NB4 (cell line): ENCODE results near the gene METAP1.

Source experiments
- DNase-seq: peaks from one replicate; pipeline ENCODE4 v3.0.0; 2010; ENCODE audit warnings: low read depth
- H3K4me3 ChIP-seq: one replicate; pipeline ENCODE4 v1.5.1; 2011; ENCODE audit warnings: mild to moderate bottlenecking, low read depth, low read length, moderate library complexity
- CTCF ChIP-seq: IDR thresholded peaks from one replicate; pipeline ENCODE4 v1.5.1; 2012; ENCODE audit warnings: low read depth, low read length
- MAX ChIP-seq: IDR thresholded peaks from 2 replicates; pipeline ENCODE4 v1.6.1; 2011; ENCODE audit warnings: low read depth, low read length
- MYC ChIP-seq: IDR thresholded peaks from 2 replicates; pipeline ENCODE4 v1.6.1; 2011; ENCODE audit warnings: low read depth, low read length
- POLR2A ChIP-seq: IDR thresholded peaks from 2 replicates; pipeline ENCODE4 v1.6.1; 2011; ENCODE audit warnings: mild to moderate bottlenecking; ENCODE audit not compliant: insufficient read length; ENCODE audit errors: extremely low read depth

The METAP1 gene

GRCh38 chr4:98958065-98958464 lies 37.5 kb upstream of the METAP1 start:
- TF ChIP-seq MYC = no peak
- TF ChIP-seq POLR2A = no peak
- no peak for TF ChIP-seq CTCF
- no peak for TF ChIP-seq MAX
- H3K4me3 ChIP-seq = no peak overlapping the region
- DNase-seq = no peak

- H3K4me3 ChIP-seq = no peak overlapping the region
- TF ChIP-seq CTCF (no peak), POLR2A (no peak), MAX (no peak), MYC (no peak)
- no peak for DNase-seq
Observed at GRCh38 chr4:98959411-98959810, 36.1 kb upstream of the METAP1 start.

- TF ChIP-seq MYC = no peak
- no peak for TF ChIP-seq MAX
- no peak for TF ChIP-seq CTCF
- TF ChIP-seq POLR2A = no peak
- DNase-seq = no peak
- H3K4me3 ChIP-seq = no peak overlapping the region
Observed at GRCh38 chr4:98961770-98962169, 33.8 kb upstream of the METAP1 start.

GRCh38 chr4:98963538-98964433 lies 31.7 kb upstream of the METAP1 start:
- DNase-seq = no peak
- no peak for TF ChIP-seq MAX
- no peak for TF ChIP-seq MYC
- no peak for TF ChIP-seq POLR2A
- TF ChIP-seq CTCF = no peak

GRCh38 chr4:98966926-98967325 lies 28.6 kb upstream of the METAP1 start:
- H3K4me3 ChIP-seq = no peak overlapping the region
- DNase-seq = no peak
- TF ChIP-seq MAX (no peak), CTCF (no peak), POLR2A (no peak), MYC (no peak)

More at GRCh38 chr4:98963538-98964433, 31.7 kb upstream of the METAP1 start:
- no peak overlapping the region for H3K4me3 ChIP-seq

GRCh38 chr4:98967786-98968329 lies 27.7 kb upstream of the METAP1 start:
- no peak overlapping the region for H3K4me3 ChIP-seq
- no peak for DNase-seq
- no peak for TF ChIP-seq CTCF
- no peak for TF ChIP-seq MYC
- TF ChIP-seq POLR2A = no peak
- no peak for TF ChIP-seq MAX
